H7 (cell line): ENCODE results near the gene KYAT1. TPM values are rescaled to one million over a fixed set of nuclear protein-coding genes. Genes with fewer than 3 reads are reported as not detected.
"Not testable (repeated sequence)": the region's sequence is repeated elsewhere in the genome, so short reads cannot be mapped to it uniquely, and the experiment has no call there.

Source experiments
- DNase-seq: peaks from one replicate; pipeline ENCODE4 v3.0.0; 2012
- H3K27me3 ChIP-seq: 2 replicates; pipeline ENCODE4 v1.6.0; 2011; ENCODE audit warnings: mild to moderate bottlenecking, low read length; ENCODE audit not compliant: control insufficient read depth, insufficient read depth
- H3K36me3 ChIP-seq: replicated peaks from 2 replicates; pipeline ENCODE4 v1.5.1; 2011; ENCODE audit warnings: low read length; ENCODE audit not compliant: control insufficient read depth, insufficient read depth
- H3K4me3 ChIP-seq: 2 replicates; pipeline ENCODE4 v1.5.1; 2011; ENCODE audit warnings: low read depth, mild to moderate bottlenecking, control low read depth, low read length, moderate library complexity; ENCODE audit not compliant: insufficient read depth
- total RNA-seq: library from RNA; depleted of rRNA; stranded (reverse); fragments of >200 nt; shearing (Covaris generic); gene quantifications from 2 replicates; pipeline ENCODE4 v1.2.3, GENCODE V29; 2014

Gene KYAT1
- total RNA-seq, 1 experiment from 2014 or later = 47.9 TPM

- Histone ChIP-seq H3K4me3 (no peak overlapping the region), H3K27me3 (no peaks in the 10 kb centered on the region), H3K36me3 (peaks cover 10% of the 10 kb centered on the region)
- DNase-seq = peak; percentile 62
Observed at GRCh38 chr9:128809831-128810230, 71.9 kb downstream of the KYAT1 start.

GRCh38 chr9:128809036-128809599 is 72.6 kb downstream of the KYAT1 start:
- no peaks in the 10 kb centered on the region for H3K27me3 ChIP-seq
- no peak overlapping the region for H3K4me3 ChIP-seq
- DNase-seq = peak; percentile 38
- H3K36me3 ChIP-seq = peaks cover 10% of the 10 kb centered on the region

DNA sequence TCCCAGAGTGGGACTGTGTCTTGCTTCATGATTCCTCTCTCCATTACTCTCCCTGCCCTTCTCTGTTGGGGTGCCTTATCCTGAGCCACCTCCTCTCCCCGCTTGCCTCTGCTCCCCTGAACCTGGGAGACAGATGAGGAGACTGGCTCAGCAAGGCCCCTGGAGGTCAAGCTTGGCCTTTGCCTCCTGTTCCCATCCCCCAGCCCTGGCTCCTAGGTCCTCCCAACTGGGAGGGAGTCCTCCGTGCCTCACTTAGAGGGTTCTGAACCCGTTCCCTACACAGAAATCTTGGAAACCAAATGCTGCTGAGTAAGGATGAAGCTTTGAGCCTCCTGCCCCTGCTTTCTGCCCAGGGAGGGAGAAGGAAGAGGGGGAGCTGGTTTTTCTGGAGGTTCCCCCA is 73.2 kb downstream of the KYAT1 start:
- peaks cover 11% of the 10 kb centered on the region for H3K36me3 ChIP-seq
- H3K4me3 ChIP-seq = no peak overlapping the region
- peak; percentile 35 for DNase-seq
- no peaks in the 10 kb centered on the region for H3K27me3 ChIP-seq

- H3K27me3 ChIP-seq = no peaks in the 10 kb centered on the region
- H3K36me3 ChIP-seq = peaks cover 13% of the 10 kb centered on the region
- peak; percentile 37 for DNase-seq
- no peak overlapping the region for H3K4me3 ChIP-seq
Observed at GRCh38 chr9:128807827-128808226, 73.9 kb downstream of the KYAT1 start.

DNA sequence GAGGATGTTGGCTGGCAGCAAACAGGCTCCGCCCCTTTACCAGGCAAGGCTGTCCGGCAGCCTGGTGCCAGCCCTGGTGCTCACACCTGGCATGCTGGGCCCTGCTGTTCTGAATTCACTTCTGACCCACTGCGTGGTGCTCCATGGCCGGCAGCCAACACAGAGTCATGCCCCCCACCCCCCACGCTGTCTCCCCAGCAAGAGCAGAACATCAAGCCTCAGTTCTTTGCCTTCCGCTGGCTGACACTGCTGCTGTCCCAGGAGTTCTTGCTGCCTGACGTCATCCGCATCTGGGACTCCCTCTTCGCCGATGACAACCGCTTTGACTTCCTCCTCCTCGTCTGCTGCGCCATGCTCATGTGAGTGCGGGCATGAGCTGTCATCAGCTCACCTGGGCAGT is 76.1 kb downstream of the KYAT1 start:
- DNase-seq = peak; percentile 30
- H3K27me3 ChIP-seq = no peaks in the 10 kb centered on the region
- no peak overlapping the region for H3K4me3 ChIP-seq
- H3K36me3 ChIP-seq = peaks cover 13% of the 10 kb centered on the region

GRCh38 chr9:128802482-128802881 is 79.3 kb downstream of the KYAT1 start:
- Histone ChIP-seq H3K27me3 (no peaks in the 10 kb centered on the region), H3K36me3 (peaks cover 15% of the 10 kb centered on the region), H3K4me3 (no peak overlapping the region)
- no peak for DNase-seq

GRCh38 chr9:128800061-128800460 is 81.7 kb downstream of the KYAT1 start:
- no peaks in the 10 kb centered on the region for H3K27me3 ChIP-seq
- DNase-seq = no peak
- H3K4me3 ChIP-seq = no peak overlapping the region
- H3K36me3 ChIP-seq = peaks cover 10% of the 10 kb centered on the region

DNA sequence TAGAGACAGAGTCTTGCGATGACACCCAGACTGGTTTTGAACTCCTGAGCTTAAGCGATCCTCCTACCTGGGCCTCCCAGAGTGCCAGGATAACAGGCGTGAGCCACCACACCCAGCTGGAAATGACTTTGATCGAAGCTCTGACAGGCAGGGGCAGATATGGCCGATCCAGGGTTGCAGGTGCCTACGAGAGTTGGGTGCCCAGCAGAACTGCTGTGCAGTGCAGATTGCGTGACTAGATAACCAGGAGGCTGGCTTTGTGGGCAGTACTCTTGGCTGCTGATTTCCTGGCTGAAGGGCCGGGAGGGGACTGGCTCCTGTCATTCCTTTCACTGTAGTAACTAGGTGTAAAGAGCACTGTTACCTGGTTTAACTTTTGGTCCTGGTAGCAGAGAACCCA is 82.9 kb downstream of the KYAT1 start:
- Histone ChIP-seq H3K4me3 (no peak overlapping the region), H3K36me3 (peaks cover 9% of the 10 kb centered on the region)

GRCh38 chr9:128794961-128795360 is 86.8 kb downstream of the KYAT1 start:
- H3K4me3 ChIP-seq, H3K27me3 ChIP-seq, DNase-seq: not testable (repeated sequence)
- H3K36me3 ChIP-seq = peaks cover 18% of the 10 kb centered on the region

More for the DNA sequence above, 82.9 kb downstream of the KYAT1 start:
- DNase-seq = no peak
- H3K27me3 ChIP-seq = no peaks in the 10 kb centered on the region

- no peak overlapping the region for H3K4me3 ChIP-seq
- H3K36me3 ChIP-seq = peaks cover 14% of the 10 kb centered on the region
- no peak for DNase-seq
- no peaks in the 10 kb centered on the region for H3K27me3 ChIP-seq
Observed at GRCh38 chr9:128792978-128793686, 88.6 kb downstream of the KYAT1 start.

DNA sequence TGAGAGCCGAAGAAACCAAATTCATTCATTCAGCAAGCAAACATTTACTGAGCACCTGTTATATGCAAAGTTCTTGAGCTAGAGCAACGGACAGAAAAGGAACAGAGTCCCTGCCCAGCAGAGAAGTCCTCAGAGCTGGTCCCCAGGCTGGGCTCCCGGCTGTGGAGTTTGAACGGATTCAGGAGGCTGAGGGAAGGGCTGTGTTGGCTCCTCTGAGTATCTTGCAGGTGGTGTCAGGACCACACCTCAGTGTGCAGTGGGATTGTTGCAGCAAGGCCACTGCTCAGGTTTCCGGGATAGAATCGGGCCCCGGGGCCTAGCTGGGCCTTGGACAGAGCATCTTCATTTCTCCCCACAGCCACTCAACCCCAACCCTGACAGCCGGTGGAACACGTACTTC is 89.6 kb downstream of the KYAT1 start:
- Histone ChIP-seq H3K27me3 (no peaks in the 10 kb centered on the region), H3K36me3 (peaks cover 13% of the 10 kb centered on the region), H3K4me3 (no peak overlapping the region)
- no peak for DNase-seq

DNA sequence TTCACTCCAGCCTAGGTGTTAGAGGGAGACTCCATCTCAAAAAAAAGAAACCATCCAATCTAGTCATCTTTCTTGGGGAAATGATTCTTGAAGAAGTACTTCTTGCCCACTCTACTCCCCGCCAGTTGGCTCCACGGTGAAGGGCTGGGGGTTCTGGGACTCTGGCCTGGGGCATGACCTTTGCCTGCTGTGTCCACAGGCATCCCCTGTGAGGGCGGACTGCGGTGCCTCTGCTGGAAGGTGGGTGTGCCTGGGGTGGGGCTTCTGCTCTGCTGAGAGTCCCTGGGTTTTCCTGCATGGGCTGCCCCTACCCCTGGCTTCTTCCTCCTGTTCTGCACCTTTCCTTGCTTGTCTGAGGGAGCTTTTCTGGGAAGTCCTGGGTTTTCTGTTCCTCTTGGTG is 91.2 kb downstream of the KYAT1 start:
- Histone ChIP-seq H3K27me3 (no peaks in the 10 kb centered on the region), H3K36me3 (peaks cover 12% of the 10 kb centered on the region), H3K4me3 (no peak overlapping the region)
- no peak for DNase-seq

- Histone ChIP-seq H3K4me3 (no peak overlapping the region), H3K36me3 (peaks cover 12% of the 10 kb centered on the region), H3K27me3 (no peaks in the 10 kb centered on the region)
- no peak for DNase-seq
Observed at GRCh38 chr9:128788445-128788844, 93.3 kb downstream of the KYAT1 start.

DNA sequence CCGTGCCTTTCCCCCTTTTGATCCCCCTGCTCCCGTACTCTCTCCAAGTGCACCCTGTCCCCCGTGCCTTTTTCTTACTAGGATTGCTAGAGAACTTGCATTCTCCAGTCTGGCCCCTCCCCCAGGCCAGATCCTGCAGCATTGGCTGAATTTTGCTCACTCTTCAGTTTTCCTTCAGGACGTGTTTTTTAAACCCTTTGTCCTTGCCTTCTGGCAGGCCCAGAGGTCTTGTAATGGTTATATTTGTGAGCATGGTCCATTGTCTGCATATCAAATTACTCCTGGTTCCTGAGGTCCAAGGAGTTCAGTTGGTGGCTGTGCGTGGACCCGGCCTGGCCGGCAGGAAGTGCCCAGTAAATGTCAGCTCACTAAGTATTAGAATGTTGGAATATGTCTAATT is 94.1 kb downstream of the KYAT1 start:
- H3K36me3 ChIP-seq = peaks cover 7% of the 10 kb centered on the region
- peak overlapping the region; percentile 92 for H3K4me3 ChIP-seq
- DNase-seq = no peak
- H3K27me3 ChIP-seq = no peaks in the 10 kb centered on the region

DNA sequence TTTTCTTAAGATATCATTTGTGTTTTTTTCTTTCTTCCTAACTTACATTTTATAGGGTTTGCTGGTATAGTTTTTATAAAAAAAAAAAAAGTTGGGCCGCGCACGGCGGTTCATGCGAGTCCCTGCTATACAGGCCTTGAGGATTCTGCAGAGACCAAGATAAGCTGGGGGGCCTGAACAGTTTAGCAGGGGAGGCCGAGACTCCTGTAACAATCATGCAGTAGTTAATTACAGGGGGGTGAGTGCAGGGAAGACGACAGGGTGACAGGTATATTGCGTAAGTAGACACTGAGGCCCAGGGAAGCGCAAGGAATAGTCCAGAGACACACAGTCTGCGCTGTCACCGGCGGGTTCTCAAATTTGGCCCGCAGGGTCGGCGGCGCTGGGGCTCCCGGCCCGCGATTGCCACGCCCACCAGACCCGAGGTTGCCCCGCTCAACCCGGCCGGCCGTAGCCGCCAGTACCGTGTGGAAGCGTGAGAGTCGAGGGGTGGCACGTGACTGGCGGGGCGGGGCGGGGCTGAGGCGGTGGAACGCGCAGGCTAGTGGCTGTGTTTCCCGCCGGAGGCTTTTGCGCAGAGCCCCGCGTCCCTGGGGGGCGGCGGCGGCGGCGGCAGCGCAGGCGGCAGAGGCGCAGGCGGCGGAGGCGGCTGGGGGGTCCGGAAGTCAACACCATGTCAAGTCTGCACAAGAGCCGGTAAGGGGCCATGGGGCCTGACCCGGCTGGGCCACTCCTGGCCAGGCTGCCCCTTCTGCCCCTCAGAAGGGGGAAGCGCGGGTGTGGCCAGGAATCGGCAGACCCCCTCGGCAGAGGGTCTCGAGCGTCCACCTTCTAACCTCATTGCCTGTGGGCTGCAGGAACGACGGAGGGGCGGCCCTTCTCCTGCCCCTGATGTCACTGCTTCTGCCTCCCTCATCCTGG is 94.8 kb downstream of the KYAT1 start, which contains the start of gene TBC1D13:
TSS of gene TBC1D13 (plus strand) at position 573 of the 921 bp plus-strand sequence. CDS start at position 674, 101 bp downstream.
- Histone ChIP-seq H3K27me3 (no peaks in the 10 kb centered on the region), H3K36me3 (peaks cover 3% of the 10 kb centered on the region), H3K4me3 (peak within 1 kb of the TSS; percentile 92)
- DNase-seq = peak; percentile 99
